Endometrial microvascular endothelial cells (primary cell): ENCODE results near the gene SMIM33. TPM values are rescaled to one million over a fixed set of nuclear protein-coding genes. Genes with fewer than 3 reads are reported as not detected.
"Not testable (repeated sequence)": the region's sequence is repeated elsewhere in the genome, so short reads cannot be mapped to it uniquely, and the experiment has no call there.

Source experiments
- in situ Hi-C: cut with HindIII; loops from 2 replicates; pipeline ENCODE4 v1.10.0; 2017; ENCODE audit warnings: low sequenced_read_pairs, low pct_unique_long_range_greater_than_20kb; ENCODE audit errors: inconsistent ontology term
- total RNA-seq: library from RNA; depleted of rRNA; stranded (reverse); fragments of >200 nt; gene quantifications from one replicate; pipeline ENCODE4 v1.2.3, GENCODE V29; 2015; ENCODE audit errors: inconsistent ontology term

SMIM33 gene
- total RNA-seq, 1 donor from 2014 or later: not detected

DNA sequence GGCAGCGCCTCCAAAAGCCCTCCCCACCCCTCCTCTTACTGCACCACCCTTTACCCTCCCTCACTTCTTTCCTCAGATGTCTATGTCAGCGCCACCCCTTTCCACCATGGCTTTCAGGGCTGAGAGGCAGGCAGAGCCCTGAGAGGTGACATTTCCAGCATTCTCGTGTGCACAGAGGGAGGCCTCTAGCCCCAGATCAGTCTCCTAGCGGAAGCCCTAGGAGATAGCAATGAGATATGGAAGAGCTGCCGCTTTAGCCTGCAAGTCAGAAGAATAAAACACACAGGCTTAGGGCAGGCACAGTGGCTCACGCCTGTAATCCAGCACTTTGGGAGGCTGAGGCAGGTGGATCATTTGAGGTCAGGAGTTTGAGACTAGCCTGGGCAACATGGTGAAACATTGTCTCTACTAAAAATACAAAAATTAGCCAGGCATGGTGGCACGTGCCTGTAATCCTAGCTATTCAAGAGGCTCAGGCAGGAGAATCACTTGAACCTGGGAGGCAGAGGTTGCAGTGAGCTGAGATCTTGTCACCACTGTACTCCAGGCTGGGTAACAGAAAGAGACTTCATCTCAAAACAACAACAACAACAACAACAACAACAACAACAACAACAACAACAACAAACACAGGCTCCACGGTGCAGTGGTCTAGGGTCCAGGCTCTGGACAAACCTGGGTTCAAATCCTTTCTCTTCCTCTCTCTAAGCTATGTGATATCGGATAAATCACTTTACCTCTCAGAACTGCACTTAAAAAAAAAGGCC is 8.0 kb downstream of the SMIM33 start:
- in situ Hi-C loops: not testable (repeated sequence)

DNA sequence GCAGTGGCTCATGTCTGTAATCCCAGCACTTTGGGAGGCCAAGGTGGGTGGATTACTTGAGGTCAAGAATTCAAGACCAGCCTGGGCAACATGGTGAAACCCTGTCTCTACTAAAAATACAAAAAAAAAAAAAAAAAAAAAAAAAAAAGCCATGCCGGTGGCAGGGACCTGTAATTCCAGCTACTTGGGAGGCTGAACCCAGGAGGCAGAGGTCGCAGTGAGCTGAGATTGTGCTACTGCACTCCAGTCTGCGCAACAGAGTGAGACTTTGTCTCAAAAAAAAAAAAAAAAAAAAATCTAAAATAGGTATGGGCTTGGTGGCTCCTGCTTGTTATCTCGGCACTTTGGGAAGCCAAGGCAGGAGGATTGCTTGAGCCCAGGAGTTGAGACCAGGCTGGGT is 8.9 kb downstream of the SMIM33 start:
- in situ Hi-C loops: not testable (repeated sequence)

DNA sequence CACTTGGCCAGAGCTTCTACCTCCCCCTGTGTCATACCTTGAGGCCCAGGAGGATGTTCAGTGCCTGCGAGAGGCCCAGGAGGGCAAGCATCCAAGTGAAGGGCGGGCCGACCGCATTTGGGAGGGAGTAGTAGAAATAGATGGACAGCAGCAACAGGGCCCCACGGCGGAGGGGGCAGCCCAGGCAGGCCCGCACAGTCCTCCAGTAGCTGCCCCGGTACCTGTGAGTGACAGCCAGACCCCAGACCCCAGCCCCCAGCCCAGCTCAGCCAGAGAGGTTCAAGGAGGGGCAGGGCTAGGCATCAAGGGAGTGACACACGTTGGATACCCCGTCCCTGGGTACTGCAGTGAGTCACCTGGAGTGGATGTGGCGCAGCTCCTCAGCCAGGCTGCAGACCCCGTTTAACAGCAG is 10.3 kb downstream of the SMIM33 start:
- in situ Hi-C loops: no loop called here

DNA sequence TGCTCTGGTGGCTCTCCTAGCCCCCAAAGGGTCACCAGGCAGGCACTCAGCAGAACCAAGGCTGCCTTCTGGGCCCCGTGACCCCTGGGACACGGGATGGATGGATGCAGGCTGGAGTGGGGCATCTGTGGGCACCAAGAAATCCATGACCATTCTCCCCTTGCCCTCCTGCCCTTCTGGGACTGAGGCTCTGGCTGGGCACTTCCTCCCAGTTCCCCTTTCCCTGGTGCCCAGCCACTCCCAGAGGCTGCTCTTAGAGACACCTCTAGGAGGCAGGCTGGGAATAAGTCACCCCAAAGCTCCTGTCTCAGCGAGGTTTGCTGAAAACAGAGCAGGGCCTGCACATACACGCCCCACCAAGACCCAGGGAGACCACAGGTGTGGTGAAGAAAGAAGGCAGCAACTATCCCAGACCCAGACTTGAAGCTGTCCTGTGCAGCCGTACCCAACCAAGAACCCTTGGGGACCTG is 10.8 kb downstream of the SMIM33 start:
- in situ Hi-C loops: no loop called here

DNA sequence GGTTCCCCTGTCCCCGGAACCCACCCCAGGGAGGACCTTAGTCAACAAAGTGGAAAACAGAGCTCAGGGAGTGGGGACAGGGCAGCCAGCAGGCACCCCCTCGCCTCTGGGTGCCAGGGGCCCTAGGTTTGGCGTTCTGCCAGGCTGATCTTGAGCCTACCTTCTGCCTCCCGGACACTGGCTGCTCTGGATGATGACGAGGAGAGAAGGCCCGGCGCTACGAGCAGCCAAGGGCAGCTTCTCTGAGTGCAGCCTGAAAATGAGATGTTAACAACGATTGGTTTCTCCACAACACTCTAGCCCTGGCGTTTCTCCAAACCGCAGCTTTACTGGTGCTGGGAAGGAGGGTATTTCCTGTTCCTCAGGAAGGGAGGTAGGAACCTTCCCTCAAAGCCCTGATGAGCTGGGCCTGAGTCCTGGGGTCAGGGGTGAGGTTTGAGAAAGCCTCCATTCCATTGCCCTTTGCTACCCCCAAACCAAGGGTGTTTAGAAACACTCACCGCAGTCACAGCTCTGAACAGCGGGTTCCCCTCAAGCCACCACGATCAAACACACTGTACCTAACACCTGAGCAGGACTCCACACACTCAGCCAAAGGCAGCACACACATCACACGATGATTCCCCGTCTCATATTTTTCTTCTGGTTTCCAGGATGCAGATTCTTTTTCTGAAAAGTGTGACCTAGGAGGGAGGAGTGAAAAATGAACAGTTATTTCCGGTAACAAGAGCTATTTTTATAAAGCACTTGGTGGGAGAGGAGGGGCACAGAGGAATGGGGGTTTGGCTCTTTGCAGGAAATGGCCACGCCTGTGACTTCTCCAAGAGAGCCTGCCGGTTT is 11.5 kb downstream of the SMIM33 start, which contains the start of gene STING1:
Gene STING1 (minus strand): TSS at position 709 of the 840 bp plus-strand sequence. CDS start 1,054 bp downstream, outside the sequence.
- in situ Hi-C loops: no loop called here

DNA sequence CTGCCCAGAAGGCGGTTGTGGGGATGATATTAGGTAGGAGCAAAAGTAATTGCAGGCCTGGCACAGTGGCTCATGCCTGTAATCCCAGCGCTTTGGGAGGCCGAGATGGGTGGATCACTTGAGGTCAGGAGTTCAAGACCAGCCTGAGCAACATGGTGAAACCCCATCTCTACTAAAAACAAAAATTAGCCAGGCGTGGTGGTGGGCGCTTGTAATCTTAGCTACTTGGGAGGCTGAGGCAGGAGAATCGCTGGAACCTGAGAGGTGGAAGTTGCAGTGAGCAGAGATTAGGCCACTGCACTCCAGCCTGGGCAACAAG is 12.0 kb downstream of the SMIM33 start:
- in situ Hi-C loops: not testable (repeated sequence)

DNA sequence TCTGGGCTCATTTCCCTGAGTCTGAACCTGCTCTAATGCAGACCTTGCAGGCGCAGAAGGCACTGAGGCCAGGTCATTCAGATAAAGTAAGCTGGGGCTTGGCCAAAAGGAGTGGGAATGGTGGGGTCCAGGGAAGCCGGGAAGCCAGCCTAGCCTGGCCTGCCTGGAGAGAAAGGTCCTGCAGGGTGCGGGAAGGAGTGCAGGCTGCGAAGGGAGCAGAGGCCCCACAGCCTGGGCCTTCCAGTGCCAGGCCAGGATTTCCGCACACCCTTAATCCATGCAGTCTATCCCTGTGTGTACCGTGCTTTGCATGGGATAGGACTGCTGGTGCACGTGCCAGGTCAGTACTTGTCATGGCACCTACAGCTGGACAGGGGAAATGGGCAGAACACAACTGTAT is 15.4 kb downstream of the SMIM33 start:
- in situ Hi-C loops: no loop called here

DNA sequence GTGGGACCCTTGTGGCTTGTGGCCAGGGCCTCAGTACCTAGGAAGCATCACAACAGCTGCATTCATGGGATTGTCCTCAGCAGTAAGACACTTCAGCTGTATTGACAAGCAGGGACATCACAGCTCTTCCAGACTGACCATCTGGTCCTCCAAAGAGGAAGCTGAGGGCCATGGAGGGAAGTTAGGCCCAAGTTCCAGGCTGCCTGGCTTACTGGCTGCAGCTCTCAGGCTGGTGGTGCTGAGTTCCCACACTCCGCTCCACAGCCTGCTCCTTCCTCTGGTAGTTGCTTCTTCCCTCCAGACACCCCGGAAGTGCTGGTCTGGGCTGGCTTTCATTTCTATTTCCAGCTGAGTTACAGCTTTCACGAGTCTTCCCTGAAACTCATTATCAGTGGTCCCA is 17.5 kb downstream of the SMIM33 start:
- in situ Hi-C loops: no loop called here

DNA sequence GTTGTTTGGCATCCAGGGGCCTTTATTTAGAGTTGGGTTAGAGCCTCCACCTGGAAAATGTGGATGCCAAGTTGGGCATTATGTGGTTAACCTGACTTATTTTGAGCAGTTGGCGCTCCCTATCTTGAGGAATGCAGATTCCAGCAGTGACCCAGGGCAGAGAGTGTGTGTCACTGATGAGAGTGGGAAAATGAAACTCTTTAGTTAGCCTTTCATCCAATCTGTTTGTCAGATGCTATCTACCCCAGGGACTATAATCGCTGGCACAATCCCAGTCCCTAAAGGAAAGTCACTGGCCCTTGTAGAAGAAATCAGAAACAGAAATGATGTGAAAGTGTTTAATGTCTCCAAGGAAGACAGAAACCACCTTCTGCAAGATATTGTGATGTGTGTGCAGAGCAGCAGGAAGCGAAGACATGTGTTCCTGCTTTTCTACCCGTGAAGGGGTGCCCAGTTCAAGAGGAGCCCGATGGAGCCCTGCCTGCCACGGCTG is 21.9 kb downstream of the SMIM33 start:
- in situ Hi-C loops: no loop called here

DNA sequence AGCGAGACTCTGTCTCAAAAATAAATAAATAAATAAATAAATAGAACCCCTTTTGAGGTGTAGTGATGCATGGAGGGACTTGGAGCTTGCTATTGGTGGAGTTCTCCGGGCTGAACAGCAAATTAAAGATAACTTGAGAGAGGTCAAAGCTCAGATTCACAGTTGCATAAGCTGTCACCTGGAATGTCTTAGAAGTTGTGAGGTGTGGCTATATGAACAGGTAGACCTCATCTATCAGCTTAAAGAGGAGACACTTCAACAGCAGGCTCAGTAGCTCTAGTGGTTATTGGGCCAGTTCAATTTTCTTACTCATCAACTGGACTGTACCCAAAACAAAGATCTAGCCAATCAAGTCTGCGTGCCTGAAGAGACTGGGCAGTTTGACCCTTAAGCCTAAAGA is 23.5 kb downstream of the SMIM33 start:
- in situ Hi-C loops: no loop called here

DNA sequence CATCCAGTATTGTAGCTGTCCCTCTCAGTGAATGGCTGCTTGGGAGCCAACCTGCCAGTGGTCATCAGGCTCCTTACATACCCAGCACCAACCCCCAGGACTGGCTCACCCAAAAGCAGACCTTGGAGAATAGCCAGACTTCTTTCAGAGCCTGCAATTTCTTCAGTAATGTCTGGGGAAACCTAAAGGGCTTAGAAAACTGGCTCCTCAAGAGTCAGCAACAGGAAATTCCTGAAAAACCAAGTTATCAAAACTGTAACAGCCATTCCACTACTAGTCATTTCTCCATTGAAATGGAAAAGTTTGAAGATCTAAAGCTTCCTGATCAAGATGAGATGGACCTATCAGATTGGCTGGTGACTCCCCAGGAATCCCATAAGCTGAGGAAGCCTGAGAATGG is 24.0 kb downstream of the SMIM33 start:
- in situ Hi-C loops: no loop called here

DNA sequence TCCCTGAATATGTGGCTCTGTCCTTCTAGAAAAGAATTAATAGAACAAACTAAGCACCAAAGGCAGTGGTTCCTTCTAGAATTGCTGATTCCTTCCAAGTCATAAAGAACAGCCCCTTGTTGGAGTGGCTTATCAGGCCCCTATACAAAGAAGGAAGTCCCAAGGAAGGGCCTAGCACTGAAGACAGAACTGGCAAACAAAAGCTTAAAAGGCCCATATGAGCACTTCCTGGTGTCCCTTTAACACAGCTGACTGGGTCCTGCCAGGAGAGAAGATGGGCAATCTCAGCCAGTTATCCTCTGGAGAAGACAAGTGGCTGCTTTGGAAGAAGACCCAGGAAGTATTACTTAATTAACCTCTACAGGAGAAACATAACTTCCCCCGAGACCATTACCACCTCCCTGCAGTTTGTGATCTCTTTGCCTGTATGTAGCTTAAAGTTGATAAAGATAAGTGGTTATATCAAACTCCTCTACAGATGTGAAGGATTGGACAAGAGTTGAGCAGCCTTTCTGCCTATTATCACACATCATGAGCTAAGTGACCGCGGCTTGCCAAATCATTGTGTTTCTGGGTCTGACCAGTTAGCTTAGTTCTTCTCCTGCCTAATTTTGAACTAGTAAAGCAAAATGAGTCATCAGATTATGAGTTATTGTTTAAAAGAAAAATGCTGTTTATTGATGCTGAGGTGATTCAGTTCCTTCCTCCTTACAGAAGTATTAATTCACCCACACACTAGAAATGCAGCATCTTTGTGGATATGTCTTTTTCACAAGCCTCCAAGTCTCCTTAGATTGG is 25.0 kb downstream of the SMIM33 start:
- in situ Hi-C loops: no loop called here

DNA sequence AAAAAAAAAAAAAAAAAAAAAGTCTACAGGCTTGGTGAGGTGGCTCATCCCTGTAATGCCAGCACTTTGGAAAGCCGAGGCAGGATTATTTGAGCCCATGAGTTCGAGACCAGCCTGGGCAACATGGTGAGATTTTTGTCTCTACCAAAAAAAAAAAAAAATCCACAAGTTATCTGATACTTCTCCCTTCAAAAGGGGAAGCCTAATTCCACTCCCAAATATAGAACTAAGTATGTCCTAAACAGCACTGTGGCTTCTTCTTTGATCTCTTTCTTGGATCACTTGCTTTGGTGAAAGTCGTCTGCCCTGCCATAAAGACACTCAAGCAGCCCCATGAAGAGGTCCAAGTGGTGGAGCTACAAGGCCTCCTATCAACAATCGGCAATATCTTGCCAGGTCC is 30.6 kb downstream of the SMIM33 start:
- in situ Hi-C loops: no loop called here

DNA sequence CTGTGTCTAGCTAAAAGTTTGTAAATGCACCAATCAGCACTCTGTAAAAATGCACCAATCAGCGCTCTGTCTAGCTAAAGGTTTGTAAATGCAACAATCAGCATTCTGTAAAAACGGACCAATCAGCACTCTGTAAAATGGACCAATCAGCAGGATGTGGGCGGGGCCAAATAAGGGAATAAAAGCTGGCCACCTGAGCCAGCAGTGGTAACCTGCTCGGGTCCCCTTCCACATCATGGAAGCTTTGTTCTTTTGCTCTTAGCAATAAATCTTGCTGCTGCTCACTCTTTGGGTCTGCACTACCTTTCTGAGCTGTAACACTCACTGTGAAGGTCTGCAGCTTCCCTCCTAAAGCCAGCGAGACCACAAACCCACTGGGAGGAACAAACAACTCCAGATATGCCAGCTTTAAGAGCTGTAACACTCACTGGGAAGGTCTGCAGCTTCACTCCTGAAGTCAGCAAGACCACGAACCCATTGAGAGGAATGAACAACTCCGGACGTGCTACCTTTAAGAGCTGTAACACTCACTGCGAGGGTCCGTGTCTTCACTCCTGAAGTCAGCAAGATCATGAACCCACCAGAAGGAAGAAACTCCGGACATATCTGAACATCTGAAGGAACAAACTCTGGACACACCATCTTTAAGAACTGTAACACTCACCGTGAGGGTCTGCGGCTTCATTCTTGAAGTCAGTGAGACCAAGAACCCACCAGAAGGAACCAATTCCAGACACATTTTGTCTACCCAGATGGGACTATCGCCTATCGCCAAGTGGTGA is 32.4 kb downstream of the SMIM33 start:
- in situ Hi-C loops: not testable (repeated sequence)

DNA sequence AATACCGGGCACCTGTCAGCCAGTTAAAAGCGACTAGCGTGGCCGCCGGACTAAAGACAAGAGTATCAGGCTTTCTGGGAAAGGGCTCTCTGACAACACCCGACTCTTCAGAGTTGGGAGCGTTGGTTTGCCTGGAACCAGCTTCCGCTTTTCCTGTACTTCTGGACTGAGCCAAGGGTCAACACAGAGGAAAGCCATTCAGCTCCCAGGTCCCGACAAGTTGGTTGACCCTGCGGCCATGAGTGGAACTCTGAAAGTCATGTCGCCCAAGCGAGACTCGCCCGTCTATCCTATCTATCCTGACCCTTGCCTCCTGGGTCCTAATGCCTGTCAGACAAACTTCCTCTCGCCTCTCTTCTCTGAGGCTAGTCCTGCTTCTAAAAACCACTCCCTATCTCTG is 33.1 kb downstream of the SMIM33 start:
- in situ Hi-C loops: not testable (repeated sequence)

DNA sequence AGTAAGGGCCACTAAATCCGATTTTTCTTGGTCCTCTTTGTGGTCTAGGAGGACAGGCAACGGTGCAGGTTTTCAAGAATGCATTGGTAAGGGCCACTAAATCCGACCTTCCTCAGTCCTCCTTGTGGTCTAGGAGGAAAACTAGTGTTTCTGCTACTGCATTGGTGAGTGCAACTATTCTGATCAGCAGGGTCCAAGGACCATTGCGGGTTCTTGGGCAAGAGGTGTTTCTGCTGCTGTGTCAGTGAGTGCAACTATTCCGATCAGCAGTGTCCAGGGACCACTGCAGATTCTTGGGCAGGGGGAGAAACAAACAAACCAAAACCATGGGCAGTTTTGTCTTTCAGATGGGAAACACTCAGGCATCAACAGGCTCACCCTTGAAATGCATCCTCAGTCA is 33.9 kb downstream of the SMIM33 start:
- in situ Hi-C loops: not testable (repeated sequence)

DNA sequence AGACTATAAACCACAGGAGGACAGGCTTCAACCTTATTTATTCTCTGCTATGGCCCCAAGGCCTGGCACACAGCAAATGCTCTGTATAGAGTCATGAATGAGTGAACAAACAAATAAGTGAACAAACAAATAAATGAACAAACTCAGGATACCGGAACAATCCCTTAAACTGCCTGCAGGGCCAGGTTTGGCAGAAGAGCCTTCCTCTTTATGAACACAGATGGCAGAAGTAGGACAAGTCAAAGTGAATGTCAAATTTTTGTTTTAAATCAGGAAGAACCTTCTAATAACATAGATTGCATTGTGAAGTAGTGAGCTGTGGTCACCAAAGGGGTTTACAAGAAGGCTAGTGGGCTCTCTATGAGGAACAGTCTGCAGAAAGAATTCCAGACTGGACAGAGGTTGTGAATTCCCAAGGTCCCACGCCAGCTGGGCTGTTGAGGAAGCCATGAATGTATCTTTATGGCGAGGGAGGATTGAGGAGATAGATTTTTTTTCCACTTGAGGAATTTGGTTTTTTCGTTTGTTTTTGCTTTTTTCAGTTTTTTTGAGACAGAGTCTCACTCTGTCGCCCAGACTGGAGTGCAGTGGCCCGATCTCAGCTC is 42.1 kb downstream of the SMIM33 start:
- in situ Hi-C loops: no loop called here

DNA sequence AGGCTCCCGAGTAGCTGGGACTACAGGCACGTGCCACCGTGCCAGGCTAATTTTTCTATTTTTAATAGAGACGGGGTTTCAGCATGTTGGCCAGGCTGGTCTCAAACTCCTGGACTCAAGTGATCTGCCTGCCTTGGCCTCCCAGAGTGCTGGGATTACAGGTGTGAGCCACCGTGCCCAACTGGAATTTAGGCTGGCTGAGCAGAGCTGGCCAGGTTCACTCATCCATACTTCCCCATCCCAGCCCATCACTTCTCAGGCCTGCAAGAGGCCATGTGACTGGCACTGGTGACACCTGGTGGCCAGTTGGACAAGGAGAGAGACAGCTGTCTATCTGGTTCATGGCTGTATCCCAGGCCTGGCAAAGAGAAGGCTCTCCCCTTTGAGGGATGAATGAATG is 42.6 kb downstream of the SMIM33 start:
- in situ Hi-C loops: not testable (repeated sequence)
